Coronary artery (tissue), 2 donors: Measurements from ENCODE around the gene IGF1R.

ENCODE experiments used
- DNase-seq: peaks from one replicate; pipeline ENCODE4 v3.0.0-alpha.2; 2017; ENCODE audit warnings: low spot score
- H3K27ac ChIP-seq, 2 donors: fragments of 200-600 bp; sonication (generic); one replicate each; pipeline ENCODE4 v1.5.1; 2016 to 2019
- H3K4me3 ChIP-seq: fragments of 200-600 bp; sonication (generic); 2 replicates; pipeline ENCODE4 v1.5.1; 2016; ENCODE audit warnings: mild to moderate bottlenecking, moderate library complexity
- CTCF ChIP-seq: fragments of 200-600 bp; sonication (generic); IDR thresholded peaks from one replicate; pipeline ENCODE4 v1.5.1; 2019; ENCODE audit warnings: antibody characterized with exemption

The IGF1R gene

GRCh38 chr15:98791046-98791701 is 142.8 kb downstream of the IGF1R start:
- TF ChIP-seq CTCF: no peak
- DNase-seq: no peak
- Histone ChIP-seq H3K4me3 (no peak overlapping the region), H3K27ac (no peak overlapping the region)

GRCh38 chr15:98792117-98792516 is 143.8 kb downstream of the IGF1R start:
- DNase-seq: no peak
- Histone ChIP-seq H3K27ac (no peak overlapping the region), H3K4me3 (no peak overlapping the region)
- no peak for TF ChIP-seq CTCF

DNA sequence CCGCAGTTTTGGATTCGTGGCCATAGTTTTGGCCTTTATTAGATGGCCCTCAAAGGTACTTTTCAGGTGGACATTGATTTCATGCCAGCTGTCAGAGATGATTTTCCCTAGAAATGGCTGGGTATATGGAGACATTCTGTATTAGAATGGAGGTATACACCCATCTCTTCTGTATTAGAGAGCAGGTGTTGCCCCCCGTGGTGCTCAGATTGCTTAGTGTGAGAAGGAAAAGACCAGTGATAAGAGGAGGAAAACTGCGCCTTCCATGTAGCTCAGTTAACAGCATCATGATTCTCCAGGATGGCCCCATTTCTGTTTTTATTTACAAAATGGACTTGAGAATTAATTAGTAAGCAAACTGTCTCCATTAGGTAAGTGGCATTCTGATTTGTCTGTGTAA is 145.9 kb downstream of the IGF1R start:
- Histone ChIP-seq H3K4me3 (no peak overlapping the region), H3K27ac (no peak overlapping the region)
- TF ChIP-seq CTCF: no peak
- no peak for DNase-seq

GRCh38 chr15:98794748-98795147 is 146.4 kb downstream of the IGF1R start:
- H3K4me3 ChIP-seq: no peak overlapping the region
- DNase-seq: no peak
- H3K27ac ChIP-seq: no peak overlapping the region
- no peak for TF ChIP-seq CTCF

DNA sequence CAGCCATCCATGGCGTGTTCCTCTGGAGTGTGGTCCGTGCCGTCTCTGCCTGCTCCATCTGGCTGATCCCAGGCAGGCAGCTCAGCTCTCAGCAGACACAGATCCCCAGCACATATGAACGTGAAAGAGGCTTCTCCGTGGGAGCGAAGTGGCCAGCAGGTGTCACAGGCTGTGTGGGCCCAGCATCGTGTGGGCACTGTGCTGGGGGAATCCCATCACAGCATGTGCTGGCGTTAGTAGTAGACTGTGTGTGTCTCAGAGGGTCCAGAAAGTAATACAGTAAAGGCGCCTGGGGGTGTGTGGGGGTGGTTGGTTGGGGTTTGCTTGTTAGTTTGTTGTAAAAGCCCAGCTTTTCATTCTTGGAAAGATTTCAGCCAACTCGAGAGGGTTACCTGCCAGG is 147.6 kb downstream of the IGF1R start:
- no peak for TF ChIP-seq CTCF
- no peak overlapping the region for H3K4me3 ChIP-seq
- no peak overlapping the region for H3K27ac ChIP-seq
- DNase-seq: peak; percentile 8

GRCh38 chr15:98796685-98797357 is 148.5 kb downstream of the IGF1R start:
- Histone ChIP-seq H3K4me3 (no peak overlapping the region), H3K27ac (no peak overlapping the region)
- no peak for TF ChIP-seq CTCF
- peak; percentile 3 for DNase-seq

DNA sequence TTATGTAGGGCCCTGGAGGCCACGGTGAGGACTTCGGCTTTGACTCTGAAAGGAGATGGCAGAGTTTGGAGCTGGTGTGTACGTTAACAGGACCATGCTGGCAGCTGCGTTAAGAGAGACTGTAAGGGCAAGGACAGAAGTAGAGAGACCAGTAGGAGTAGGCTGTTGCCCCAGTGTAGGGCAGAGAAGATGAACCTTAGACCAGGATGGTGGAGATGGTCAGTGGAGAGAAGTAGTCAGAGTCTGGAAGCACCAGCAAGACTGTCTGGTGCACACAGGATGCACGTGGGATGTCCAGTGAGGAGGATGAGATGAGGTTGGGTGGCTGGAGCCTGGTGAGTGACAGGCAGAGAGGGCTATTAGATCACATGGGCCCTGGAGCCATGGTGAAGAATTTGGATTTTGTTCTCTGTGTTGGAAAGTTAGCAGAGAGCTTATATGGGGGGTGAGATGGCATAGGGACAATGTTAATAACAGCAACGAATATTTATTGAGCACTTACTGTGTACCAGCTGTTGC is 150.1 kb downstream of the IGF1R start:
- no peak for TF ChIP-seq CTCF
- Histone ChIP-seq H3K4me3 (no peak overlapping the region), H3K27ac (no peak overlapping the region)
- peak; percentile 4 for DNase-seq
